NCI-H1694 treated with DMSO at 0.1 percent for 48 hours (cell line): ENCODE measurements around the gene ARPC5L.
"Not testable (repeated sequence)": the region's sequence is repeated elsewhere in the genome, so short reads cannot be mapped to it uniquely, and the experiment has no call there.

Experiments used
- DNase-seq: peaks from one replicate; lab custom pipeline; 2025; lab: John Stamatoyannopoulos, UW

Gene ARPC5L

GRCh38 chr9:124861342-124862229 lies at the start of gene ARPC5L, which contains the start of gene RPL35:
Gene ARPC5L (plus strand): TSS chr9:124862130. CDS start chr9:124869291, 7,161 bp downstream.
Gene RPL35 (minus strand): TSS chr9:124861957. CDS start chr9:124861912, 45 bp downstream.
- DNase-seq, result peak; percentile 78

DNA sequence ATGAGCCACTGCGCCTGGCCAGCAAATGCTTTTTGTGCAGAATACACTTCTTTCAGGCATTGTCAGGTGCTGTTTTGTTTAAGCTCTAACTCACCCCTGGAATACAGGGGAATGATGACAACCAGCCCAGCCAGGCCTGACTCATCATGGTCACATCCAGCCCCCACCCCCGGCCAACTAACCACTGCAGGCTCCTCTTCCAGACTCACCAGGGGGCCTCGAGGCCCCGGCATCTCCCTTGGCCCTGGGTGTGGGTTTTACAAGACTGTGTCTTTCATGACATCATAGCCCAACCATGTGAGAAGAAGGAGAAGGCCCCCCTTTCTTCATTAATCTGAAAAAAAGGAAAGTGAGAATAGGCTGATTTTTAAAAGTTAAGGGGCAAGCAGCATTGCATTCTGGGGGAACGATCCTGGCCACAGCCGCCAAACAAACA lies 49.5 kb upstream of the ARPC5L start:
- no peak for DNase-seq

- no peak for DNase-seq
These were observed 48.9 kb upstream of the ARPC5L start for GRCh38 chr9:124813041-124813440.

DNA sequence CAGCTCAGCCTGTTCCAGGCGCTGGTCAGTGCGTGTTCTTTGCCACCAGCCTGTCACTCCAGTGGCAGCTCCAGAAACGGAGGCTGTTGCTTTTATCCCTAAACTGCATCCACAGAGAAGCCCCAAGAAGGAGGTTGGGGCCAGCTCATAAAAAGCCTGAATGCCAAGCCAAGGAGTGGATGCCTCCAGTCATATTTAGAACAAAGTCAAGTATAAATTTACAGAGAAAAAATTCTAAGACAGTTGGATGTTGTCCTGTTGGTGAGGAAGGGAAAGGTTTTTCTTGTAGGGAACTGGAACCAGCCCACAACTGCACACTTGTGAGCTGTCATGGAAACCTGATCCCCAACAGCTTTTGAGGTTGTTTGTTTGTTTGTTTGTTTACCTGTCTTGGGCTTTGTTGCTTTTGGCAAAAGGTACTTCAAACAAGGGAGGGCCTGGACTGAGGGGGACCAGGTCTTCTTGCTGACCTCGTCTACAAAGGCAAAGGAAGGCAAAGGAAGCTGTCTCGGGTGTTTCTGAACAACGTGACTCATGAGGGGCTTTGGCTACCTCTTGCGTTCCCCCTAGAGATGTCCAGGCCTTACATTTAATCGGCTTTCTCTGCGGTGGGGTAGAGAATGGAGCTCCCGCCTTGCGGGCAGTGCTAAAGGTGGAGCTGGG lies 48.3 kb upstream of the ARPC5L start:
- DNase-seq, result no peak

DNA sequence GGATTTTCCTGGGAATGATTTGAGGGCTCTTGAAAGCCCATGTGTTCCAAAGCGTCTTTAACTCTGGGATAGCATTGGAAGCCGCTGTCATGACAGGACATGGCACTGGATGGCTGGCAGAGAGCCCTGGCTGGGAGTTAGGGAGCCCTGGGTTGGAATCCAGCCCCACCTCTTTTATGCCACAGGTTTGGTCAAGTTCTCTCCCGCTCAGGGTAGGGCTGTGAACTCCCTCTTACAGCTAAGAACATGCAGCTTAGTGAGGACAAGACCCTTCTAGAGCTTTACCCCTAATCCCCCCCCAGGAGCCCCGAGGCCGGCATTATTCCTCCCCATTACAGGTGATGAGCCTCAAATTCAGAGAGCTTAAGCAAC lies 47.8 kb upstream of the ARPC5L start:
- no peak for DNase-seq

DNA sequence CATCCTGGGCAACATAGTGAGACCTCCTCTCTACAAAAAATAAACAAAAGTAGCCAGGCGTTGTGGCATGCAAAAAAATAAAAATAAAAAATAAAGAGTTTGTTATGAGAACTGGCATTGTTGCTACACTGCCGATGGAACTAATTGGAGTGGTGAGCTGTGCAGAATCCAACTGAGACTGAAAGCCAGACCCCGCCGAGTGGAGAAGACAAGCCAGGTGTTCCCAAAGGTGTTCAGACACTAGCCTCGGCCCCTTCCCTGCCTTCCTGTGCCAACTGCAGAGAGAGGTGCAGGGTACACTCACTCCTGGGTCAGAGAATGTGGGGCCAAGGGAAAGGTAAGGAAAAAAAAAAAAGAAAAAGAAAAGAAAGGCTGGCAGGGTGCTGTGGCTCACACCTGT lies 46.3 kb upstream of the ARPC5L start:
- DNase-seq, result no peak

GRCh38 chr9:124818431-124819281 lies 43.3 kb upstream of the ARPC5L start:
- DNase-seq, result no peak

DNA sequence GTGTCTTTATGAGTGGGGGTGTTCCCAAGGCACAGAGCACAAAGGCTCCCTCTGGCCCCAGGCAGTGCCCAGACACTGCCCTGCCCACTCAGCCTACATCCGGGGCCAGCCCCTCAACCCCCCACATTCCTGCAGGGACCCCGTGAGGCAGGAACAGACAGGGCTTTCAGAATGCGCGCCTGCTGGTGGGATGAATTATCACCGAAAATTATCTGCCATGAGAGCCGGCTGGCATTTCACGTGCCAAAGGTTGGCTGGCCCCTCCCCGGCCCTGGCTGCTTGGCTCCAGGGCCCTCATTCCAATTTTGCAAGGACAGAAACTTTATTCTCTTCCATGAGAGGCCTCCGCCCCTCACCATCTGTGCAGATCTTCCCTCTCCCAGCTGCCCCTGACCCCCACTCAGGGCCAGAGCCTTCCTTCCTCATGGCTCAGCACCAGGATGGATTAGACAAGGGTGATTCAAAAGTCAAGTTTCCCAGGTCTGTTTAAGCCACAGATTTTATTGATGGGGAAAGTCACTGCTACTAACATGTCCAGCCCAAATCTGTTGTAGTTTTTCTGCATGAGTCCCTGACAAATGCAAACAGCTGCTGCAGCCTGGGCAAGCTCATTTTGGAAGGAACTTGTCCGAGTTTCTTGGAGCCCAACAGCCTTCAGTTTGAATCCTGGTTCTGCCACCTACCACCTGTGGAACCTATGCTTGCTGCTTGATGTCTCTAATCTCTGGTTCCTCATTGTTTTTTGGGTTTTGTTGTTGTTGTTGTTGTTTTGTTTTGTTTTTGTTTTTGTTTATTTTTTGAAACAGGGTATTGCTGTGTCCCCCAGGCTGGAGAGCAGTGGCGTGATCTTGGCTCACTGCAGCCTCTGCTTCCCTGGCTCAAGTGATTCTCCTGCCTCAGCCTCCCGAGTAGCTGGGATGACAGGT lies 41.0 kb upstream of the ARPC5L start:
- no peak for DNase-seq

DNA sequence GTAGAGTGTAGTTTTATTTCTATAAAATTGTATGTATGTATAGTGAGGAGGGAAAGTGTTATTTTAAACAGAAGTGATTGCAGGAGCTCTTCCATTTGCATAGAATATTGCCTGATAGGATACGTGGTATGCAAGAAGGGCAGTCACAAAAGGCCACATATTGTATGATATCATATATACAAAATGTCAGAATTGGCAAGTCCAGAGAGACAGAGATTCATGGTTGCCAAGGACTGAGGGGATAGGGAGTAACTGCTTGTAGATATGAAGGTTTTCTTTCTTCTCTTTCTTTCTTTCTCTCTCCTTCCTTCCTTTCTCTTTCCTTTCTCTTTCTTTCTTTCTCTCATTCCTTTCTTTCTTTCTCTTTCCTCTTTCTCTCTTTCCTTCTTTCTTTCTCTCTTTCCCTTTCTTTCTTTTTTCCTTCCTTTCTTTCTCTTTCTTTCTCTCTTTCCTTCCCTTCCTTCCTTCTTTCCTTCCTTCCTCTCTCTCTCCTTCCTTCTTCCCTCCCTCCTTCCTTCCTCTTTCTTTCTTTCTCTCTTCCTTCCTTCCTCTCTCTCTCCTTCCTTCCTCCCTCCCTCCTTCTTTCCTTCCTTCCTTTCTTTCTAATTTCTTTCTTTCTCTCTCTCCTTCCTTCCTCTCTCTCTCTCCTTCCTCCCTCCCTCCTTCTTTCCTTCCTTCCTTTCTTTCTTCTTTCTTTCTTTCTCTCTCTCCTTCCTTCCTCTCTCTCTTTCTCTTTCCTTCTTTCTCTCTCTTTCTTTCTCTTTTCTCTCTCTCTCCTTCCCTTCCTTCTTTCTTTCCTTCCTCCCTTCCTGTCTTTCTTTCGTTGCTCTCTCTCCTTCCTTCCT lies 33.2 kb upstream of the ARPC5L start:
- no peak for DNase-seq

DNA sequence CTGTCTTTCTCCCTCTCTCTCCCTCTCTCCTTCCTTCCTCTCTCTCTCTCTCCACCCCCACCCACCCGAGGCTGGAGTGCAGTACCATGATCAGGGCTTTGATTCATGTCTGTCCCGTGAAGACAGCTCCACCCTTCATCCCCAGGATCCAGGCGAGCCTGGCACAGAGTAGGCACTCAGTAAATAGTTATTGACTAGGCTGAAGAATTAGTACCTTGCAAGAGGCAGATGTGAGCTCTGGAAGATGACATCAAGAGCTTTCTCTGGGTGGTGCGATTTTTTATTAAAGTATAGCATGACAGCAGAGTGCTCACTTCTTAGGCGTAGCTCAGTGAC lies 32.6 kb upstream of the ARPC5L start:
- no peak for DNase-seq

GRCh38 chr9:124830593-124830992 lies 31.3 kb upstream of the ARPC5L start:
- no peak for DNase-seq

GRCh38 chr9:124831642-124832364 lies 30.1 kb upstream of the ARPC5L start:
- no peak for DNase-seq

- no peak for DNase-seq
These were observed 27.3 kb upstream of the ARPC5L start for GRCh38 chr9:124834591-124834990.

GRCh38 chr9:124835026-124835557 lies 26.8 kb upstream of the ARPC5L start:
- peak; percentile 76 for DNase-seq

DNA sequence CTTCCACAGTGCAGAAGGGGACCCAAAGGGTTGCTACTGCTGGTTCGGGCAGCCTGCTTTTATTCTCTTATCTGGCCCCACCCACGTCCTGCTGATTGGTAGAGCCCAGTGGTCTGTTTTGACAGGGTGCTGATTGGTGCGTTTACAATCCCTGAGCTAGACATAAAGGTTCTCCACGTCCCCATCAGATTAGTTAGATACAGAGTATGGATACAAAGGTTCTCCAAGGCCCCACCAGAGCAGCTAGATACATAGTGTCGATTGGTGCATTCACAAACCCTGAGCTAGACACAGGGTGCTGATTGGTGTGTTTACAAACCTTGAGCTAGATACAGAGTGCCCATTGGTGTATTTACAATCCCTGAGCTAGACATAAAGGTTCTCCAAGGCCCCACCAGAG lies 23.8 kb upstream of the ARPC5L start:
- DNase-seq, result not testable (repeated sequence)

DNA sequence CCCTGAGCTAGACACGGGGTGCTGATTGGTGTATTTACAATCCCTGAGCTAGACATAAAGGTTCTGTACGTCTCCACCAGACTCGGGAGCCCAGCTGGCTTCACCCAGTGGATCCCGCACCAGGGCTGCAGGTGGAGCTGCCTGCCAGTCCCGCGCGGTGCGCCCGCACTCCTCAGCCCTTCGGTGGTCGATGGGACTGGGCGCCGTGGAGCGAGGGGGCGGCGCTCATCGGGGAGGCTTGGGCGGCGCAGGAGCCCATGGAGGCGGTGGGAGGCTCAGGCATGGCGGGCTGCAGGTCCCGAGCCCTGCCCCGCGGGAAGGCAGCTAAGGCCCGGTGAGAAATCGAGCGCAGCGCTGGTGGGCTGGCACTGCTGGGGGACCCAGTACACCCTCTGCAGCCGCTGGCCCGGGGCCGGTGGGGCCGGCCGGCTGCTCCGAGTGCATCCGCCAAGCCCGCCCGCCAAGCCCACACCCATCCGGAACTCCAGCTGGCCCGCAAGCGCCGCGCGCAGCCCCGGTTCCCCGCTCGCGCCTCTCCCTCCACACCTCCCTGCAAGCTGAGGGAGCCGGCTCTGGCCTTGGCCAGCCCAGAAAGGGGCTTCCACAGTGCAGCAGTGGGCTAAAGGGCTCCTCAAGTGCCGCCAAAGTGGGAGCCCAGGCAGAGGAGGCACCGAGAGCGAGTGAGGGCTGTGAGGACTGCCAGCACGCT lies 23.2 kb upstream of the ARPC5L start:
- DNase-seq, result not testable (repeated sequence)

DNA sequence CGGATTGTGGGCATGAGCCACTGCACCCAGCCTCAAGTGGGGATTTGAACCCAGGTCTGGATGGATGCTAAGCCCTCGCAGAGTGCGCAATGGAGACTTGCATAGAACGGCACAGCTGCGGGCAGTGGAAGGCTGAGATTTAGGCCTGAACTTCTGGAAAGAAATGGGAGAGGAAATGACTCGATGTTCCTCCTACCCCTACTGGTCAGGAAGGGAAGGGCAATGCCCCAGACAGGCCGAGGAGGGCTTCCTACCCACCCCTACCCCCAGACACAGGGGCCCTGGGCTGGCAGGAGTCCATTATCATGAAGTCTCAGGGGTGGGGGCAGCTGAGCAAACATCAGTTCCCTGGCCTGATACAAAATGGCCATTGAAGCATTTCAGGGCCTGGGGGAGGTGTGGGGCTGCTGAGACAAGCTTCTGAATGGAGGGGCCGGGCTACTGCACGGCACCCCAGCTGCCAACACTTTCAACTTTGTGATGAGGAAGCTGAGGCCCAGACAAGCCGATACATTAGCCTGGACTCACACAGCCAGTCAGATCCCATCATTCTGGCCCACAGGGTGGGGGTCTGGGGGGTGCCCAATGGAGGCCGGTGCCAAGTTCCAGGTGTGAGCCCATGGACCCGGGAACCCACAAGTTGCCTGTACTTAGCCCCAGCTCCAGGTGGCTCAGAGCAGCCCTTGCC lies 22.2 kb upstream of the ARPC5L start:
- DNase-seq, result no peak

DNA sequence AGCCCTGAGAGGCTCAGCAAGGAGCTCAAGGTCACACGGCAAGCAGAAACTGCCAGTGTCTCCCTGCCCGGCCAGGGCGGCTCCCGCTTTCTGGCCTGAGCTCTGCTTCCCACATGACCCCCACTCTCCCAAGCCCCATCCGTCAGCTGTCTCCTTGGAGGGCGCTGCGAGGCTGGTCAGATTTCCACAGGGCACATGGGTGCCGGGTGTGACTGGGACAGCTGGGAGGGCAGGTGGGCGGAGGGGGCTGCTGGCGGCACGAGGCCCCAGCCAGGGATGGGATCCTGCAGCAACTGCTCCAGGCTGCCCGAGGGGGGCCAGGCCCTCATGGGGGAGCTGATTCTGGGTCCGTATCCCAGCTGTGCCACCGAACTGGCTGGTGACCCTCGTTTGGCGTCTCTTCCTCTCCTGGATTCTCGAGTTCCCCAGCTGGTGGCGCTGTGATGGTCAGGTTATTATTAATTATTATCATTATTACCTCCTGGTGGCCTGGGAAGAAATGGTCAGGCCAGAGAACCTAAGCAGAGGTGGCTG lies 21.6 kb upstream of the ARPC5L start:
- no peak for DNase-seq
